ENCODE data around the gene RSAD2. TPM values are rescaled to one million over a fixed set of nuclear protein-coding genes. Genes with fewer than 3 reads are reported as not detected.
"Not testable (repeated sequence)": the region's sequence is repeated elsewhere in the genome, so short reads cannot be mapped to it uniquely, and the experiment has no call there.

RSAD2 gene
- total RNA-seq, 1 experiment from 2014 or later = 6.9 TPM

DNA sequence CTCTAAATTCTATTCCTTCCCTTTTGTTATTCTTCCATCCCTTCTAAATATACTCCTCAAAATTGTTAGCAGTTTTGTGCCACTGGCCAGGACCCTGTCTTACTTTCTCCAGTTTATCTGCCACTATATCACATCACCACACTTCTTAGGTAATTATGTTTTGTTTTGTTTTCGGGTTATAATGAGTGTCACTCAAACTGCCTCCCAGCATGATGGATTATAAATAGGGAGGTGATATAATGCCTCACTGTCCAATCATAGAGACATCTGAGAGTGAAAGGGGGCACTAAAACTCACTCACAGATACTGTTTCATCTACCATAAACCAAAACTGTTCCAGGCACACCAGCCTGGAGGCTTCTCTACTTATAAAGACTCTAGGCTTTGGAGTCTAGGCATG is 3.5 kb downstream of the RSAD2 start:
- no peak for DNase-seq
- H3K4me3 ChIP-seq = no peak overlapping the region

DNA sequence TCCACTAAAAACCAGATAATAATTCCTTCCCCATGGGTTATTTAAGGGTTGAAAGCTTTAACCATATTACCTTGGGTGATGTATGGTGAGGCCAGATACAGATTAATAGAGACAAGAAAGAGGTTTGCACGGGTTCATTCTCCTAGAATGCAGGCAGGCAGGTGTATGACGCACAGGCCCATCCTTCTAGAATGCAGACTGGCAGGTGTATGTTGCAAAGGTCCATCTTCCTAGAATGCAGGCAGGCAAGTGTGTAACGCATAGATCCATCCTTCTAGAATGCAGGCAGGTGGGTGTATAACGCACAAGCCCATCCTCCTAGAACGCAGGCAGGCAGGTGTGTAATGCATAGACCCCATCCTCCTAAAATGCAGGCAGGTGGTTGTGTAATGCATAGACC is 3.9 kb downstream of the RSAD2 start:
- H3K4me3 ChIP-seq = no peak overlapping the region
- no peaks in the 10 kb centered on the region for H3K36me3 ChIP-seq
- no peaks in the 10 kb centered on the region for H3K27me3 ChIP-seq
- no peaks in the 10 kb centered on the region for H3K9me3 ChIP-seq
- DNase-seq = no peak

More for the DNA sequence above, 3.5 kb downstream of the RSAD2 start:
- no peaks in the 10 kb centered on the region for H3K27me3 ChIP-seq
- H3K9me3 ChIP-seq = no peaks in the 10 kb centered on the region
- H3K36me3 ChIP-seq = no peaks in the 10 kb centered on the region

DNA sequence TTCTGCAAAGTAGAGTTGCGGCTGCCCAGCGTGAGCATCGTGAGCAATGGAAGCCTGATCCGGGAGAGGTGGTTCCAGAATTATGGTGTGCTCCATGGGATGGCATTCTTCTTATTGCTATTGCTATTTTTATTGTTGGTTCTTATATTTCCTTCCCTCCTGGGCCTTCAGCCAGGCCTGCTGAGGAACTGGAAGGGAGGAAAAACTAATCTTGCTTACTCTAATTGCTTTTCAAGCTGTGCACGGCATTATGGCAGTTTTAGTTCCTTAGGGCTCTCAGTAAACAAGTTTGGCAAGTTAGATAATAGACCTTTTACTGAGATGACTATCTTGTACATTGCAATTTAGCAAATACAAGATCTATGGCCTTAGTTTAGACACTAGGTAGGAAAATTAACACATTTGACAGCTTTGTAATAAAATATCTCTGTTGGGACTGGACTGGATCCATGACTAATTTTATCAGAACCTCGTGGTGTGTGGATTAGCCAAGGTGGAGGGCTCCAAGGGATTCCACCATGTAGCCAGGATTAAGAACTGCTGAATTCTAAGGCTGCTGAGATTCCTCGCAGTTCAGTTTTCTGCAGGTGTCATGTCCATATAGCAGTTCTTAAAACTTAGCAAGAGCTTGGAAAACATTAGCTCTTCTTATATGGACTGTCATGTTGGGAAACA is 6.0 kb downstream of the RSAD2 start:
- H3K4me3 ChIP-seq = no peak overlapping the region
- no peaks in the 10 kb centered on the region for H3K27me3 ChIP-seq
- DNase-seq = no peak
- no peaks in the 10 kb centered on the region for H3K9me3 ChIP-seq
- H3K36me3 ChIP-seq = no peaks in the 10 kb centered on the region

DNA sequence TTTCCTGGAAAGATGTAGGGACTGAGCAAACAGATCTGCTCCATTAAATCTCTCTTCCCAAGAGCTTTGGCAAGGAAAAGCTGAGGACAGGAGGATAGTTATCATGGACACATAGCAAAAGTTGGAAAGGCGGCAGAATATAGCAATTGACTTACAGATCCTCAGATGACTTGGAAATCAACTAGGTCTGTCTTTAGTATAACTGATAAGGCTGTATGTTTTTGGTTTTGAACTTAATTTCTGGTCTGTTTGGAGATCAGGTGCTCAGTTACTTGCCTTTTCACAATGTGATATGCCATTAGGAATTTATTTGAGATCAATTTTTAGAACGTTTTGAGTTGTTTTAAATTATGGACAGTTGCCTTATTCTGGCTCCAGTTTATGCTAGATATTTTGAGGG is 8.0 kb downstream of the RSAD2 start:
- no peaks in the 10 kb centered on the region for H3K9me3 ChIP-seq

DNA sequence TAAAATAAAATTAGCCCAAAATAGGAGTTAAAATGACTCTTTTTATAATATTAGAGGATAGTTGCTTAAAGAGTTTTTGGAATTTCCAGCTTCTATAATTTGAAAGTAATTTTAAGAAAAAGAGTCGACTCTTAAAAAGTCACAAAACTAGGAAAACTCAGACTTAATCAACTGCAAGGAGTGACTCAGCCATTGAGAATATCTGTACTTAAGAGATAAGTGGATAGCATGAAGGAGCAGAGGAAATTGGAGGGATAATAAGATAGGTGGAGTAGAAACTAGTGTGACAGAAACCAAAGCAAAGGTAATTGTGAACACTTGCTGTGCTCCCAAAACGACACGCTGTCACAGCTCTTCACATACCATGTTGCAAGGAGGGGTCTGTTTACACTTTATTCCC is 8.4 kb downstream of the RSAD2 start:
- no peaks in the 10 kb centered on the region for H3K36me3 ChIP-seq
- no peaks in the 10 kb centered on the region for H3K27me3 ChIP-seq
- no peak for DNase-seq
- no peaks in the 10 kb centered on the region for H3K9me3 ChIP-seq
- no peak overlapping the region for H3K4me3 ChIP-seq

More for the DNA sequence above, 8.0 kb downstream of the RSAD2 start:
- H3K36me3 ChIP-seq = no peaks in the 10 kb centered on the region
- DNase-seq = no peak
- no peak overlapping the region for H3K4me3 ChIP-seq
- no peaks in the 10 kb centered on the region for H3K27me3 ChIP-seq

DNA sequence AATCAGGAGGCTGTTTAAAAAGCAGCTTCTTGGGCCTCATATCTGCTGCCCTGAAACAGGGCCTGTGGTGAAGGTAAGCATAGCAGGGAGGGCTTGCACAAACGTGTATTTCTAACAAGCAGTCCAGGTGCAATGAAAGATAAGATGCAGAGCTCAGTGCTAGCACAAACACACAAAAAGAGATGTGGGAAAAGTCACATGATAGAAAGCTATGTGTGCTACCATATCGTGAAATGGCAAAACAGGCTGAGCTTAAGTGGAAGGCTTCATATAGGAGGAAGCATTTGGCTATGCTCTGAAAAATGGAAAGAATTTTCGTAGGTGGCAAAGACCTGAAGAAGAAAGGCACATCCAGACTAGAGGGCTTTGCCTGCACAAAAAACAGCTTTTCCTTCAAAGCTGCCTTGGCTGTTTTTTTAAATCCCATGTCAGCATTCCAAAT is 10.2 kb downstream of the RSAD2 start:
- H3K4me3 ChIP-seq = no peak overlapping the region
- no peaks in the 10 kb centered on the region for H3K36me3 ChIP-seq
- H3K9me3 ChIP-seq = no peaks in the 10 kb centered on the region
- no peak for DNase-seq
- no peaks in the 10 kb centered on the region for H3K27me3 ChIP-seq

DNA sequence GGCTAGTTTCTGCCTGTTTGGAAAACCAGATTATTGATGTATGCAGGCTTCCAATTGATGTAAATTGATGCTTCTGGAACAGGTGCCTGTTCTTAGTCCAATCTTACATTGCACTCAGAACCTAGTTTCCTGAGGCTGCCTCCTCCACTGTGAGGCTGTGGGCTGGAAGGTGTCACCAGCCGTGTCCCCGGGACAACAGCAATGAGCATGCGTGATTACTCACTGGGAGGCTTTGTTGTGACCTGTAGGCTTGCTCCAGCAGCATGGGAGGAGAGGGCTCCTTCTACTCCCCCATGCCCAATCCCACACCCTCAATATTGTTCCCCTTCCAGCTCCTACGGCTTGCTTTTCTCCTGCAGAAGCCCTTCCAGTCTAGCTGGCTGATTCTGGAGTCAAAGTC is 11.1 kb downstream of the RSAD2 start:
- Histone ChIP-seq H3K27me3 (no peaks in the 10 kb centered on the region), H3K36me3 (no peaks in the 10 kb centered on the region), H3K9me3 (no peaks in the 10 kb centered on the region), H3K4me3 (no peak overlapping the region)
- DNase-seq = no peak

DNA sequence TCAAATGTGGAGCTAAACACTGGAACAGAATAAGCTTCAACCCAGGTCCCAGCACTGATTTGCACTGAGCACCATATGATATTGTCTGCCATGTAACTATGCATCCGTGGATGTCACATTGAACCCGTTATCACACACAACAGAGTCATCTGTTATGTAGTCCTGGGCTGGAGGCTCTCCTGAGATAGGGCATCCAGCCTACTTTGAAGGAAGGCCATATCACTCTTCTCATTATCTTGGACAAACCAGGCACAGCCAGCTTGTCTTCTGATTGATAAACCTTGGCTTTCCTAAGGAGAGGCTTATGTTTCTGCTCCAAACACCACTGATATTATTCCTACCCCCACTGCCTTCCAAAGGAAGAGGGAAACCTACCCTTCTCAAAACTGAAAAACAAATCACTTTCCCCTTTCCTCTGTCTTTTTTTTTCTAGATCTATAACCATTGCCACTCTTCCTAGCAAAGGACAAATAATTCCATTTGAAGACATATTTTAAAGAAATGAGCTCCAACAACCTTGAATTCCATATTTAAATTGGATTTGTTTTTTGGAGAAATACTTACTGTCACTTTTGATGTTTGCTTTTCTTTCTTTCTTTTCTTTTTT is 16.4 kb downstream of the RSAD2 start:
- H3K9me3 ChIP-seq = no peaks in the 10 kb centered on the region
- no peaks in the 10 kb centered on the region for H3K27me3 ChIP-seq
- H3K4me3 ChIP-seq = no peak overlapping the region
- H3K36me3 ChIP-seq = no peaks in the 10 kb centered on the region
- no peak for DNase-seq

DNA sequence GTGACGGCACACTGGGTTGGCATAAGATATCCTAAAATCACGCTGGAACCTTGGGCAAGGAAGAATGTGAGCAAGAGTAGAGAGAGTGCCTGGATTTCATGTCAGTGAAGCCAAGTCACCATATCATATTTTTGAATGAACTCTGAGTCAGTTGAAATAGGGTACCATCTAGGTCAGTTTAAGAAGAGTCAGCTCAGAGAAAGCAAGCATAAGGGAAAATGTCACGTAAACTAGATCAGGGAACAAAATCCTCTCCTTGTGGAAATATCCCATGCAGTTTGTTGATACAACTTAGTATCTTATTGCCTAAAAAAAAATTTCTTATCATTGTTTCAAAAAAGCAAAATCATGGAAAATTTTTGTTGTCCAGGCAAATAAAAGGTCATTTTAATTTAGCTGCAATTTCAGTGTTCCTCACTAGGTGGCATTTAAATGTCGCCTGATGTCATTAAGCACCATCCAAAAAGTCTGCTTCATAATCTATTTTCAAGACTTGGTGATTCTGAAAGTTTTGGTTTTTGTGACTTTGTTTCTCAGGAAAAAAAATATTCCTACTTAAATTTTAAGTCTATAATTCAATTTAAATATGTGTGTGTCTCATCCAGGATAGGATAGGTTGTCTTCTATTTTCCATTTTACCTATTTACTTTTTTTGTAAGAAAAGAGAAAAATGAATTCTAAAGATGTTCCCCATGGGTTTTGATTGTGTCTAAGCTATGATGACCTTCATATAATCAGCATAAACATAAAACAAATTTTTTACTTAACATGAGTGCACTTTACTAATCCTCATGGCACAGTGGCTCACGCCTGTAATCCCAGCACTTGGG is 19.6 kb downstream of the RSAD2 start:
- no peaks in the 10 kb centered on the region for H3K9me3 ChIP-seq
- H3K4me3 ChIP-seq = no peak overlapping the region
- H3K27me3 ChIP-seq = no peaks in the 10 kb centered on the region
- H3K36me3 ChIP-seq = no peaks in the 10 kb centered on the region
- no peak for DNase-seq

DNA sequence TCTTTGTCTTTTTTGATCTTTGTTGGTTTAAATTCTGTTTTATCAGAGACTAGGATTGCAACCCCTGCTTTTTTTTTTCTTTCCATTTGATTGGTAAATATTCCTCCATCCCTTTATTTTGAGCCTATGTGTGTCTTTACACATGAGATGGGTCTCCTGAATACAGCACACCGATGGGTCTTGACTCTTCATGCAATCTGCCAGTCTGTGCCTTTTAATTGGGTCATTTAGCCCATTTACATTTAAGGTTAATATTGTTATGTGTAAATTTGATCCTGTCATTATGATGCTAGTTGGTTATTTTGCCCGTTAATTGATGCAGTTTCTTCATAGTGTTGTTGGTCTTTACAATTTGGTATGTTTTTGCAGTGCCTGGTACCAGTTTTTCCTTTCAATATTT is 25.0 kb downstream of the RSAD2 start:
- DNase-seq = not testable (repeated sequence)

DNA sequence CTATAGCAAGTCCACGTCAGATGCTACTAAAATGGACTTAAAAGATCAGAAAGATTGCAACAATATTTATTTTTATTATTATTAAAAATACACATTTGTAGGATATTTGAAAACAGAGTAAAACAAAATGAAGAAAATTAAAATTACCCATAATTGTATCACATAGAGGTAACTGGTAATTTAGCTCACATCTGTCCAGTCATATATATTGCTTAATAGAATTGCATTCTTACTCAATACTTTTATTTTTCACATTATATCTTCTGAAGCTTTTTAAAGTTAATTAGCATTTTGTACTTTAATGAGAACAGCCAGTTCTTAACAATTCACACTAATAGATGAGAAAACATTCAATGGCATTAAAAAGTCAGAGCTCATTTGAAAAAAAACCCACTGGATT is 28.1 kb downstream of the RSAD2 start:
- no peak overlapping the region for H3K4me3 ChIP-seq
- H3K9me3 ChIP-seq = no peaks in the 10 kb centered on the region

More for the DNA sequence above, 25.0 kb downstream of the RSAD2 start:
- H3K27me3 ChIP-seq, H3K9me3 ChIP-seq, H3K36me3 ChIP-seq, H3K4me3 ChIP-seq: not testable (repeated sequence)

DNA sequence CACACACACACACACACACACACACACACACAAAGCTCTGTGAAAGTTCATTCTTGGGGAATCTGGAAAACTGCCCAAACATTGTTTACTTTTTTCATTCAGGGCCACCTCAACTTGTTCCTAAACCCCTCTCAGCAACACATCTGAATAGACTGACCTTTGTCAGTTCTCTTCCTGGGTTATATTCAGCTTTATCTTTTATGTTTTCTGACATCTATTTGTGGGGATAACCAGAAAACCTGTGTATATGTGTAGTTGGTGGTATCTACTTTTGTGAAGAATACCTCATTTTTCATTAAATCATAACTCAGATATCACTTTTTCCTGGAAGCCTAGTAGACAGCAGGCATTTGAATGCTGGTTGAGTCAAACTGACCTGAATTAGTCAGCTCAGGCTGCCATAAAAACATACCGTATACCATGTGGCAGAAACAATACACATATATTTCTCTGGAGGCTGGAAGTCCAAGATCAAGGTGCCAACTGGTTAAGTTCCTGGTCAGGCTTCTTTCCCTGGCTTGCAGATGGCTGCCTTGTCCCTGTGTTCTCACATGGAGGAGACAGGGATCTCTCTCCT is 28.7 kb downstream of the RSAD2 start:
- no peaks in the 10 kb centered on the region for H3K27me3 ChIP-seq
- H3K36me3 ChIP-seq = no peaks in the 10 kb centered on the region
- DNase-seq = no peak
- no peak overlapping the region for H3K4me3 ChIP-seq
- H3K9me3 ChIP-seq = no peaks in the 10 kb centered on the region

More for the DNA sequence above, 28.1 kb downstream of the RSAD2 start:
- H3K36me3 ChIP-seq = no peaks in the 10 kb centered on the region
- H3K27me3 ChIP-seq = no peaks in the 10 kb centered on the region
- DNase-seq = no peak

DNA sequence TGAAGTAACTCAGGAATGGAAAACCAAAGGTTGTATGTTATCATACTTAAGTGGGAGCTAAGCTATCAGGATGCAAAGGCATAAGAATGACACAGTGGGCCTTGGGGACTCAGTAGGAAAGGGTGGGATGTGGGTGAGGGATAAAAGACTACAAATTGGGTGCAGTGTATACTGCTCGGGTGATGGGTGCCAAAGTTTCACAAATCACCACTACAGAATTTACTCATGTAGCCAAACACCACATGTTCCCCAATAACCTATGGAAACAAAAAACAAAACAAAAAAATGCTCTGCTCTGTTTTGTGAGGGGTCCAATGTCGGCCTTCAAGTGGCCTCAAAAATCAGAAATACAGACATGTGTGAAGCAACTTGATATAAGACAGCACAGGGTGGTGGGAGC is 30.7 kb downstream of the RSAD2 start:
- Histone ChIP-seq H3K36me3 (no peaks in the 10 kb centered on the region), H3K4me3 (no peak overlapping the region), H3K9me3 (no peaks in the 10 kb centered on the region), H3K27me3 (no peaks in the 10 kb centered on the region)
- no peak for DNase-seq

DNA sequence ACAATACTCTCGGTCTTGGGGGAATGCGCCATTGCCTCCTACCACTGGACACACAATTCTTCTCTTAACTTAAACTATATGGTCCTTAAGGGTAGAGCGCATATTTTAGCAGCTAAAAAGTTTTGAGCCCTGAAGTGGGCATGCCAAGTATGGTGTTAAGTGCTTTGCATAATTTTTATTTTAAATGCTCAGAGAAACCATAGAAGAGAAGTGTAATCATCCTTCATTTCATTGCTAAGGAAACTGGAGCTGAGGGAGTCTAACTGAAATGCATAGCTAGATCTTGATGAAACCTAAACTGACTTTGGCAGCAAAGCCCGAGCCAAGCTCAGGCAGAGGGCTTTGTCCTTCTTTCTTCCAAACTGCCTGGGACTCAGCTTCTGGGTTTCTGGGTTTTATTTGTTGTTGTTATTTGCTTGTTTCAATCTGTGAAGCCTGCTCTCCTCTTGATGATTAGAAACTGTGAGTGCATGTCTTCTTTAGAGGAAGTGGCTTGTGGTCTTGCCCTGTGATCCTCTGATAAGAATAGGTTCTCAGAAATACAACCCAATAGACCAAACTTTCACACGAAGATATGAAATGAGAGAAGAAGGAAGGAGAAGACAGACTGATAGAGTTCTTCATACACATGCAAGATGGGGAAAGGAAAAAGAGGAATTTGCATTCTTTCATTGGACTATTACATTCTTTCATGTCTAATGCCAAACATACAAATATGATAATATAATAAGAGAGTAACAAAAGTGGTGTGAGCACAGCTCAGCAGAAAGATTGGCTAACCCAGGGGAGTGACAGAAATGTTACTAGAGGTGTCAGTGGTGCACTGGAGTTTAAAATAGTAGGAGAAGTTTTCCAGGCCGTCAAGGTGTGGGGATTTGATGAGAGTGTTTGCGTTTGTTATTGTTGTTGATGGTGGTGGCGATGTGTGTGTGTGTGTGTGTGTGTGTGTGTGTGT is 32.1 kb downstream of the RSAD2 start:
- no peak overlapping the region for H3K4me3 ChIP-seq
- H3K36me3 ChIP-seq = no peaks in the 10 kb centered on the region
- no peaks in the 10 kb centered on the region for H3K9me3 ChIP-seq
- no peaks in the 10 kb centered on the region for H3K27me3 ChIP-seq
- no peak for DNase-seq

DNA sequence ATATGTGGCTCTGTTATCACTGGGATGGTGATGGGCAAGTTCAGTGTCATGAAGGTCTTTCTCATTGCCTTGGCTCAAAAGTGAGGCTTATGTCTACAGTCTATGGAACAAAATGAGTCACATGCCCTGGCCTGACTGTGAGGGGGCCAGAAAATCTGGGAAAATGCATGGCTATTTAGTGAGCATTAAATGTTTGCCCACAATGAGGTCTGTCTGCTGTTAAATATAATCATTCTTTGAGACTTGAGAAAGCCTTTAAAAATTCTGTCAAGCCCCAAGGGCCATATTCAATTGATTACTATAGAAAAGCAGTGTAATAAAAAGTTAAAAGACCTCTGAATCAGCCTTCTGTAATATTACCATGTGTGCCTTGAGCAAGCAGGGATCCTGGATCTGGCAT is 34.1 kb downstream of the RSAD2 start:
- H3K36me3 ChIP-seq = no peaks in the 10 kb centered on the region
- H3K4me3 ChIP-seq = no peak overlapping the region
- H3K27me3 ChIP-seq = no peaks in the 10 kb centered on the region
- no peak for DNase-seq
- H3K9me3 ChIP-seq = no peaks in the 10 kb centered on the region

DNA sequence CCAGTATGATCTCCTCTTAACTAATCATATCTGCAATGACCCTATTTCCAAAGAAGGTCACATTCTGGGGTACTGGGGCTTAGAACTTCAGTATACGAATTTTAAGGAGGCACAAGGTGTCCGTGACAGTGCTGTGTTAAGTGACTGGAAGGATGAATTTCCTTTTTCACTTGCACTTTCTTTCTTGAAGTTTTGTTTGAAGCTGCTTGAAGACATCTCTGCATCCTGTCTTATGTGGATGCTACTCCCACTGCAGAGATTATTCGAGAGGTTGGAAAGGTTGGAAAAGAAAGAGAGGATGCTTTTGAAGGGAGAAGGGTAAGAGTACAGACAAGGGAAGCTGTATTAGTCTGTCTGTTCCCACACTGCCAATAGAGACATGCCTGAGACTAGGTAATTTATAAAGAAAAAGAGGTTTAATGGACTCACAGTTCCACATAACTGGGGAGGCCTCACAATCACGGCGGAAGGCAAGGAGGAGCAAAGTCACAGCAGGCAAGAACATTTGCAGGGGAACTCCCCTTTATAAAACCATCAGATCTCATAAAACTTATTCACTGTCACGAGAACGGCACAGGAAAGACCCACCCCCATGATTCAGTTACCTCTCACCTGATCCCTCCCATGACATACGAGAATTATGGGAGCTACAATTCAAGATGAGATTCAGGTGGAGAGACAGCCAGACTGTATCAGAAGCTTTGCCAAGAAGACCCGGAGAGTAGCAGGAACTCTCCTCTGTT is 36.0 kb downstream of the RSAD2 start:
- no peaks in the 10 kb centered on the region for H3K9me3 ChIP-seq
- DNase-seq = no peak
- no peak overlapping the region for H3K4me3 ChIP-seq
- no peaks in the 10 kb centered on the region for H3K36me3 ChIP-seq
- H3K27me3 ChIP-seq = no peaks in the 10 kb centered on the region
